Measurements from ENCODE around the gene TGIF2LY.
"Not testable (repeated sequence)": the region's sequence is repeated elsewhere in the genome, so short reads cannot be mapped to it uniquely, and the experiment has no call there.

TGIF2LY gene

DNA sequence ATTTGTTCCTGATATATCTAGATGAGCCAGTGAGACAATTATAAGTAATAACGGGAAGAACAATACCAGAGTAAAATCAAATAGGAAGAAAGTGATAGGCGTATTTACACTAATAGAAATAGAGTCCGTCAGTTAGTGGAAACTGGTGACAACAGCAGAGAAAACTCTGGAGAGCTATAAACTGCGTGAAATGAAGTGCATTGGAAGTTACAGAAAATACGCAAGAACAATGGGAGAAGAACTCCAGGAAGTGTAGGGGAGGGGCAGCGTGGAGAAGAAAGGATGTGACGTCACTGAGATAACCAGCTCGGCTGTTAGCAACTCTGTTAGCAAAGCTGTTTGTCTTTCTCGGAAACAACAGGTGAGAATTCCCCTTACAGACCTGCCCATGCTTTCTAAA, at the start of gene TGIF2LY:
Gene TGIF2LY (plus strand): TSS at position 301 of the 400 bp plus-strand sequence. CDS start 178 bp downstream, outside the sequence.
- DNase-seq (ENCODE audit: low spot score), result not testable (repeated sequence)
